H1 (cell line): ENCODE results near the gene FAM222B. TPM values are rescaled to one million over a fixed set of nuclear protein-coding genes. Genes with fewer than 3 reads are reported as not detected.

ENCODE experiments used
- ATF3 ChIP-seq: IDR thresholded peaks from 2 replicates; pipeline ENCODE4 v1.6.1; 2011; ENCODE audit warnings: low read depth, mild to moderate bottlenecking, low read length; ENCODE audit not compliant: insufficient read depth
- CBX5 ChIP-seq: fragments of 300-800, 300-1000 bp; sonication (generic); IDR thresholded peaks from 2 replicates; pipeline ENCODE4 v1.7.1; 2016; ENCODE audit warnings: antibody characterized with exemption, low read length, low read depth
- CHD1 ChIP-seq: IDR thresholded peaks from 2 replicates; pipeline ENCODE4 v1.6.1; 2012; ENCODE audit warnings: low read depth, low read length, improper control_type of control experiment
- CTCF ChIP-seq, 3 experiments: IDR thresholded peaks; 1 replicate in 2 of 3; 2 replicates in 1 of 3; pipeline versions ENCODE4 v1.5.1 to v1.6.1; 2011; ENCODE audit warnings: low read length in 3 of 3, mild to moderate bottlenecking in 3 of 3, inconsistent platforms in 2 of 3, low read depth in 1 of 3, moderate library complexity in 1 of 3; ENCODE audit not compliant: insufficient read depth in 1 of 3; ENCODE audit errors: control extremely low read depth in 1 of 3
- FOSL1 ChIP-seq: IDR thresholded peaks from 2 replicates; pipeline ENCODE4 v1.6.1; 2011; ENCODE audit warnings: mild to moderate bottlenecking, low read depth, low read length, moderate library complexity; ENCODE audit not compliant: insufficient read depth
- GTF2F1 ChIP-seq: IDR thresholded peaks from 2 replicates; pipeline ENCODE4 v1.6.1; 2012; ENCODE audit warnings: low read depth, low read length, improper control_type of control experiment, borderline replicate concordance
- HDAC2 ChIP-seq, 2 experiments: fragments of 300-600 bp in 1 of 2; sonication (generic) in 1 of 2; IDR thresholded peaks; 2 replicates each; pipeline ENCODE4 v1.6.1; 2011 to 2012; ENCODE audit warnings: low read depth in 2 of 2, low read length in 2 of 2, mild to moderate bottlenecking in 2 of 2, moderate library complexity in 2 of 2, borderline replicate concordance in 1 of 2, inconsistent platforms in 1 of 2
- NANOG ChIP-seq: IDR thresholded peaks from 2 replicates; pipeline ENCODE4 v1.6.1; 2011; ENCODE audit warnings: low read length, low read depth, mild to moderate bottlenecking, inconsistent platforms; ENCODE audit not compliant: insufficient read depth, poor library complexity, severe bottlenecking
- NRF1 ChIP-seq: IDR thresholded peaks from 2 replicates; pipeline ENCODE4 v1.6.1; 2011; ENCODE audit warnings: mild to moderate bottlenecking, low read depth, low read length, improper control_type of control experiment
- POLR2A ChIP-seq, 2 experiments: IDR thresholded peaks; 1 replicate in 1 of 2; 2 replicates in 1 of 2; pipeline ENCODE4 v1.6.1; 2011; ENCODE audit warnings: low read depth in 2 of 2, low read length in 2 of 2, mild to moderate bottlenecking in 2 of 2; ENCODE audit errors: control extremely low read depth in 1 of 2
- RAD21 ChIP-seq, 2 experiments: IDR thresholded peaks in 1 of 2; conservative IDR thresholded peaks in 1 of 2; 2 replicates each; pipeline ENCODE4 v1.6.1; 2011; ENCODE audit warnings: low read depth in 2 of 2, low read length in 2 of 2, improper control_type of control experiment in 1 of 2, inconsistent platforms in 1 of 2, mild to moderate bottlenecking in 1 of 2, moderate library complexity in 1 of 2
- SIRT6 ChIP-seq: IDR thresholded peaks from one replicate; pipeline ENCODE4 v1.7.1; 2012; ENCODE audit warnings: low read length, inconsistent platforms
- USF2 ChIP-seq: IDR thresholded peaks from 2 replicates; pipeline ENCODE4 v1.6.1; 2011; ENCODE audit warnings: low read length, improper control_type of control experiment
- polyA plus RNA-seq, 7 experiments: library from polyadenylated mRNA; depleted of rRNA in 3 of 7; stranded (reverse) in 5 of 7; unstranded in 2 of 7; fragments of >200 nt in 5 of 7; fragments of 200-250 nt in 2 of 7; gene quantifications; 1 replicate in 5 of 7; 2 replicates in 1 of 7; 4 replicates in 1 of 7; pipeline versions ENCODE4 v1.2.1 to v1.2.3, GENCODE V29; 2011 to 2013; ENCODE audit warnings: missing spikeins in 2 of 7, mixed read lengths in 2 of 7
- total RNA-seq: library from RNA; stranded (reverse); fragmentation: NEBNext Ultra II Directional; extraction: Animal tissue kit (Norgen Biotek cat#: 25700); gene quantifications from 2 replicates; pipeline ENCODE4 v1.2.1, GENCODE V29; 2021

The FAM222B gene
- total and polyA plus RNA-seq, 2 of the 8 experiments (the other 6 are each of a cell fraction or from before 2014, with no cell fraction given), result 42.1 to 81.7 TPM

GRCh38 chr17:28725166-28725659 is 117.4 kb downstream of the FAM222B start (continued):
- TF ChIP-seq CBX5 (no peak), NRF1 (no peak), USF2 (peak; percentile 6; the same call in 1 of the 2 replicates), HDAC2 (IDR thresholded peaks at IDR 0.05; ENCODE audit: borderline replicate concordance in 1 of 2, low read depth in 2 of 2, low read length in 2 of 2) (no peak), NANOG (no peak), CHD1 (no peak), GTF2F1 (no peak), CTCF (IDR thresholded peaks at IDR 0.05; ENCODE audit: control extremely low read depth in 1 of 3, insufficient read depth in 1 of 3, low read depth in 1 of 3, low read length in 3 of 3) (peak in 1 of 3 experiments; percentile 9; a peak in 1 of 4 replicates), SIRT6 (no peak), RAD21 (IDR thresholded peaks at IDR 0.05 in 1 of 2, conservative IDR thresholded peaks at IDR 0.05 in 1 of 2; ENCODE audit: low read depth in 2 of 2, low read length in 2 of 2) (no peak), FOSL1 (no peak), POLR2A (IDR thresholded peaks at IDR 0.05; ENCODE audit: control extremely low read depth in 1 of 2, low read depth in 2 of 2, low read length in 2 of 2) (peak; percentile 78 to 85), ATF3 (no peak)
- TF ChIP-seq, all 59 proteins: peak for 5
